NCI-H69 (cell line): ENCODE measurements around the gene MCRIP2.
A peak's percentile ranks its signal among the peaks of the same experiment; 100 is the strongest.

ENCODE experiments used
- DNase-seq: peaks from one replicate; lab custom pipeline; 2025; lab: John Stamatoyannopoulos, UW

Gene MCRIP2

GRCh38 chr16:616733-617586, 24.7 kb upstream of the MCRIP2 start:
- no peak for DNase-seq

- DNase-seq: peak; percentile 33
Observed at GRCh38 chr16:617855-618254, 23.8 kb upstream of the MCRIP2 start.

- no peak for DNase-seq
Observed at GRCh38 chr16:619476-620100, 22.0 kb upstream of the MCRIP2 start.

GRCh38 chr16:620700-621525, 20.7 kb upstream of the MCRIP2 start:
- peak; percentile 31 for DNase-seq

GRCh38 chr16:621526-622105, 20.0 kb upstream of the MCRIP2 start:
- DNase-seq: peak; percentile 76

GRCh38 chr16:622920-623280, 18.7 kb upstream of the MCRIP2 start:
- DNase-seq: no peak

- no peak for DNase-seq
Observed at GRCh38 chr16:624526-625070, 17.0 kb upstream of the MCRIP2 start.

GRCh38 chr16:625117-625976, 16.3 kb upstream of the MCRIP2 start:
- no peak for DNase-seq

- DNase-seq: no peak
Observed at GRCh38 chr16:625977-626765, 15.5 kb upstream of the MCRIP2 start.

GRCh38 chr16:626787-627453, 14.7 kb upstream of the MCRIP2 start:
- DNase-seq: no peak

- peak; percentile 46 for DNase-seq
Observed at GRCh38 chr16:627454-628239, 14.0 kb upstream of the MCRIP2 start.

- no peak for DNase-seq
Observed at GRCh38 chr16:628321-629061, 13.1 kb upstream of the MCRIP2 start.

GRCh38 chr16:629185-629832, 12.3 kb upstream of the MCRIP2 start:
- DNase-seq: no peak

- no peak for DNase-seq
Observed at GRCh38 chr16:629833-630248, 11.8 kb upstream of the MCRIP2 start.

GRCh38 chr16:630249-630814, 11.3 kb upstream of the MCRIP2 start:
- no peak for DNase-seq

GRCh38 chr16:630815-631405, 10.7 kb upstream of the MCRIP2 start, which contains the start of gene WFIKKN1:
Gene WFIKKN1 (plus strand): TSS chr16:630985. CDS start chr16:631254, 269 bp downstream.
- peak; percentile 58 for DNase-seq
